Right renal pelvis (tissue), 4 donors: ENCODE data around the gene SHE. TPM values are rescaled to one million over a fixed set of nuclear protein-coding genes. Genes with fewer than 3 reads are reported as not detected.

ENCODE experiments used
- DNase-seq, 4 donors: peaks; one replicate each; pipeline ENCODE4 v3.0.0-alpha.2; 2013; ENCODE audit warnings: low read depth in 4 of 4, low spot score in 3 of 4, missing footprints in 1 of 4
- polyA plus RNA-seq, 4 donors: library from polyadenylated mRNA; unstranded; fragments of 120-200 nt; gene quantifications; one replicate each; pipeline ENCODE4 v1.2.1, GENCODE V29; 2013; ENCODE audit not compliant: insufficient read length in 4 of 4

Gene SHE
- polyA plus RNA-seq, 4 donors = 10.7 to 13.1 (median 11.0) TPM

GRCh38 chr1:154481053-154481452, 21.2 kb downstream of the SHE start:
- no peak for DNase-seq

DNA sequence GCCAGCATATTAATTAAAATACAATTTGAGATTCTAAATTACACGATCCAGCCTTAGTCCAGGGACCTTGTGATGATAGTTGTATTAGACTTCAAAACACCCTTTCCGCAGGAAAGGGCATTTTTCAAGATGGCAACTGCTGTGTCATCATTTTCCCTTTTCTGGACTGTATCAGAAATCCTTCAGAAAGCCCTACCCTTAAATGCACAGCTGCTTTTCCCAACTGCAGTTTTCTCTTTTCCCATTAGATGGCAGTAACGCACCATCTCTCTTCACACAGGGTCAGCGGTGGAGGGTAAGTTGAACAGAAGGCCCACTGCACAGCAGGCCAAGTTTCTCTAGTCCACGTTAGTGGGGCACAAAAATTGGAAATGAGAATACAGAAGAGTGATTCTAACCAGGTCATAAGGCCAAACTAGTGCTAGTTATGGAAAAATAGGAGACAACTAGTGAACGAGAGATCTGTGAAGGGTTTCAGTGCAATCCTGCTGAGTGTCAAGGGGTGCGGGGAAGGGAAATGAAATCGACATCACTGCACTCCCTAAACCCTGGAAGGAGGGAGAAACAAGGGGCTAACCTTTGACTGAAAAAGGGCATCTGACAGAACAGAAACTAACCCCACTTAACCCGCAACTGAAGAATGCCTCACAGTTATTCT, 22.3 kb downstream of the SHE start:
- peak; percentile 74 to 83 (median 81) for DNase-seq

GRCh38 chr1:154478639-154479038, 23.6 kb downstream of the SHE start:
- no peak for DNase-seq

DNA sequence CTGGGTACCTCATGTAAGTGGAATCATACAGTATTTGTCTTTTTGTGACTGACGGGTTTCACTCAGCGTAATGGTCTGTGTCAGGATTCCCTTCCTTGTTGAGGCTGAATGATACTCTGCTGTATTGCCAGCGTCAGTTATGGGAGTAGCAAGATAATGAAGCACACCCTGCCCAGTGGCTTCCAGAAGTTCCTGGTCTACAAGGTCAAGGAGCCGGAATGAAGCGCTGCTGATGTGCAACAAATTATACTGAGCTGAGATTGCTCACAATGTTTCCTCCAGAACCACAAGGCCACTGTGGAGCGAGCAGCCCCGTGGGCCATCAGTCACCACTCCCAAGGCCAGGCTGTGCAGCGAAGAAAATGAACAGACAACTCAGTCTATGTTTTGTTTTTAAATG, 24.2 kb downstream of the SHE start:
- no peak for DNase-seq

GRCh38 chr1:154476791-154477190, 25.4 kb downstream of the SHE start:
- DNase-seq = no peak

DNA sequence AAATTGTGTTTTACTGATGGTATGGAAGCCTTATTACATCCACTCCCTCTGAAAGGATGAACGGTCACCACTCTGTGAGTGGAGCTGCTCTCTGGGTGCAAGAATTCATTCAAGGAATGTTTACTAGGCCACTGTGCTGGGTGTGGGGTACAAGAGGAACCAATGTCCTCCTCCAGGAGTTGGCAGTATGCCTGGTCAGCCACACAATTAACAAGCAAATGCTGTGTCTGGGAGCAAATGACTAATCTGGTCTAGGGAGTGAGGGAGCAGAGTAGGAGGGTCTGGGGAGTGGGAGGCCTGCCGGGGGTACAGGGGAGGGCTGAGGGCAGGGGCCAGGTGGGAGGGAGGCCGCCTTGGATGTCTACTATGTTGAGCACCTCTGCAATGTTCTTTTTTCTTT, 27.4 kb downstream of the SHE start:
- no peak for DNase-seq

GRCh38 chr1:154471304-154471703, 30.9 kb downstream of the SHE start:
- DNase-seq = no peak

DNA sequence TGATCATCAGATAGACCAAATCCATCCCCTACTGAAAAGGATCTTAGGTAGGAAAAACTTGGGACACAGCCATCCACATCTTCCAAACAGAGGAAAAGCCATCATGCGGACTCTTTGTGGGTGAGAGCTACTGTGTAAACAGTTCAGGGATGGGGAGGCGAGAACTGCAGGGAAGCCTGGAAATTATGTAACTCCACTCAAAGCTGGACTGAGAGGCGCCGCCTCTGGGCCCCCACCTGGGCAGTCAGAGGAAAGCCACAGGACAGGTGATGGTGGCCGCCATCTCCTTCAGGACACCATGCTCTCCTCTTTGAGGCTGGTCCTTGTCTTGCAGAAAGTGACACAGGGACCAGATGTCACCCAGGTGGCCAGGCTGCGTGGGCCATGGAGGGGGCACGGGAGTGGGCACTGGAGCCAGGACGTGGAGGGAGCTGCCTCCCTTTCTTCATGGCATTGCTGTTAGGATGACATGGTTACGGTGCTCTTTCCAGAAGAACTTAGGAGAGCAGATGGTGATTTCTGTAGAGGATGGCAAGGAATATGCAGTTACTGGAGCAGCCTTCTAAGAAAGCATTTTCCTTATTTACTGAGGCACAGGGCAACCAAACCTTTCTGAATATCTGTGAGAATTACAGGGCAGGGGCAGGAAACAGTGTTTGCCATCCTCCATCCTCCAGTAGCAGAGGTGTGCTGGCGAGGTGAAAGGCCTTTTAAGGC, 32.2 kb downstream of the SHE start:
- DNase-seq = no peak

GRCh38 chr1:154468535-154469250, 33.5 kb downstream of the SHE start:
- no peak for DNase-seq

- DNase-seq = no peak
These were observed 34.6 kb downstream of the SHE start for GRCh38 chr1:154467434-154468102.

- no peak for DNase-seq
These were observed 35.2 kb downstream of the SHE start for GRCh38 chr1:154466921-154467417.

DNA sequence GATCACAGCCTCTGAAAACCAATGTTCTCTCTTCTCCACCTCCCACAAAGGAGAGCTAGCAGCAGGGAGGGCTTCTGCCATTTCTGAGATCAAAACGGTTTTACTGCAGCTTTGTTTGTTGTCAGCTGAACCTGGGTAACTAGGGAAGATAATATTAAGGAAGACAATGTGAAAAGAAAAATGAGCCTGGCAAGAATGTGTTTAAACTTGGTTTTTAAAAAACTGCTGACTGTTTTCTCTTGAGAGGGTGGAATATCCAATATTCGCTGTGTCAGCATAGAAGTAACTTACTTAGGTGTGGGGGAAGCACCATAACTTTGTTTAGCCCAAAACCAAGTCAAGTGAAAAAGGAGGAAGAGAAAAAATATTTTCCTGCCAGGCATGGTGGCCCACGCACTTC, 36.0 kb downstream of the SHE start:
- no peak for DNase-seq

DNA sequence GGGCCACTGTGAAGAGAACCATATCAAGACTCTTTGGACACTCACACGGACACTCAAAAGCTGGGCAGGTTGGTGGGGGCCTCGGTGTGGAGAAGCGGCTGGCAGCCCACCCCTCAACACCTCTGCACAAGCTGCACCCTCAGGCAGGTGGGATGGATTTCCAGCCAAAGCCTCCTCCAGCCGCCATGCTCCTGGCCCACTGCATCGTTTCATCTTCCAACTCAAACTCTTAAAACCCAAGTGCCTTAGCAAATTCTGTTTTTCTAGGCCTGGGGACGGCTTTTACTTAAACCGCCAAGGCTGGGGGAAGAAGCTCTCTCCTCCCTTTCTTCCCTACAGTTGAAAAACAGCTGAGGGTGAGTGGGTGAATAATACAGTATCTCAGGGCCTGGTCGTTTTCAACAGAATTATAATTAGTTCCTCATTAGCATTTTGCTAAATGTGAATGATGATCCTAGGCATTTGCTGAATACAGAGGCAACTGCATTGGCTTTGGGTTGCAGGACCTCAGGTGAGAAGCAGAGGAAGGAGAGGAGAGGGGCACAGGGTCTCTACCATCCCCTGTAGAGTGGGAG, 36.5 kb downstream of the SHE start:
- no peak for DNase-seq

DNA sequence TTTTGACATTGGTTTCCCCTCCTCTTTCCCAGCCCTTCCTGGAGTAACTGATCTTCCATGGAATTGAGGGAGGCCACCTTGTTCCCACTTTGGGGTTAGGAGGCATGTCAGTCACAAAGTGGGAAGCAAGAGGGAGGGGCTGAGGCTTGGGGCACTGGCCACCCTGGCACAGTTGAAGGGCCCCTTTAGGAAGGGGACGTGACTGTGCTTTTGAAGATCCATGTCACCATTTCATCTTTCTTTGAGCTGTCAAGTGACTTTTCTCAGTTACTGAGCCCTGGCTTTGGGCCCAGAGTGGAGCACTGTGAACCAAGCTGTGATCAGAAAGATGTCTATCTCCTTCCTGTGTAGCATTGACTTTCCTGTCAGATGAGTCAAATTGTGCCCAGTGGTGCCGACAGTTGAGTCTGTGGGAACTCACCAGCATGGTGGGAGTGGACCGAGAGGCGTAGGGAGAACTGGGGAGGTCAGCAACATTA, 38.7 kb downstream of the SHE start:
- DNase-seq = no peak

DNA sequence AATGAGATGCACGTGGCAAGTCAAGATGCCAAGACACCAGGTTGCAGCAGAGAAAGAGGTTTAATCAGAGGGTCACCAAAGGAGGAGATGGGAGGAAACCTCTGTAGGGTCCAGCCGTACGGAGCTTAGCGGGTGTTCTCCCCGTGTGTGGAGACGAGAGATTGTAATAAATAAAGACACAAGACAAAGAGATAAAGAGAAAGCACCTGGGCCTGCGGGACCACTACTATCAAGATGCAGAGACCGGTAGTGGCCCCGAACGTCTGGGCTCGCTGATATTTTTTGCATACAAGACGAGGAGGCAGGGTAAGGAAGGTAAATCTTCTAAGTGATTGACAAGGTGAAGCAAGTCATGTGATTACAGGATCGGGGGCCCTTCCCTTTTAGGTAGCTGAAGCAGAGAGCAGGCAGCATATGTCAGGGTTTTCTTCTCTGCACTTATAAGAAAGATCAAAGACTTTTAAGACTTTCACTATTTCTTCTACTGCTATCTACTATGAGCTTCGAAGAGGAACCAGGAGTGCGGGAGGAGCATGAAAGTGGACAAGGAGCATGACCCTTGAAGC, 41.4 kb downstream of the SHE start:
- no peak for DNase-seq

- DNase-seq = no peak
These were observed 43.1 kb downstream of the SHE start for GRCh38 chr1:154459080-154459479.

DNA sequence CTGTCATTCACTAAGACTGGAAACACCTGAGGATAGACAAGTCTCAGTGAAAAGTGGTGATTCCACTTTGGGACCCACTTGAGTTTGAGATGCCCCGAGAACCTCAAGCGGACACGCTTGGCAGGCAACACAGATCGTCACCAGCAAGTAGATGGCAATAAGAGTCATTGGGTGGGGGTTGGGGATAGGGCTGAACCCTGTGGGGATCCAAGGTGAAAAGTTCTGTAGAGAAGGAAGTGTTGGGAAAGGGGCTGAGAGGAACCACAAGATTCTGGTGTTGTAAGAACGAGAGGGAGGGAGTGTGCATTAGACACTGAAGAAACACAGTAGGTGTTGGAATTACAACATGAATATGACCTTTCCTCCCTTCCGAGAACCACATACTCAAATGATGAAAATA, 45.6 kb downstream of the SHE start:
- no peak for DNase-seq

- no peak for DNase-seq
These were observed 47.7 kb downstream of the SHE start for GRCh38 chr1:154454386-154455120.

GRCh38 chr1:154453574-154454352, 48.4 kb downstream of the SHE start:
- no peak for DNase-seq
